A549 (cell line): ENCODE data around the gene KIF18A. TPM values are rescaled to one million over a fixed set of nuclear protein-coding genes. Genes with fewer than 3 reads are reported as not detected.

Source experiments
- ATAC-seq, 2 experiments: fragments of 200-7000 bp in 1 of 2; fragments of >200 bp in 1 of 2; cut with Nextera tagmentation in 1 of 2; cut with Tn5 transposase in 1 of 2; 3 replicates each; pipeline versions ENCODE4 v1.8.0 to v1.9.1; 2018 to 2020; ENCODE audit warnings: mild to moderate bottlenecking in 1 of 2, moderate library complexity in 1 of 2
- CTCF ChIA-PET: fragments of 300-600 bp; sonication (Branson Sonifier 250); formaldehyde crosslinking; extraction: SDS; loops from one replicate; lab custom pipeline; 2021; ENCODE audit warnings: antibody characterized with exemption, inconsistent platforms; lab: Yijun Ruan, JAX
- POLR2A ChIA-PET: fragments of 350-600 bp; formaldehyde crosslinking; extraction: SDS; loops from one replicate; lab custom pipeline; 2021; ENCODE audit warnings: antibody characterized with exemption, inconsistent platforms; lab: Yijun Ruan, JAX
- DNase-seq, 2 experiments: peaks; one replicate each; pipeline versions ENCODE4 v3.0.0 to v3.0.0-alpha.2; 2011 to 2016; ENCODE audit warnings: low read depth in 1 of 2, low spot score in 1 of 2
- FAIRE-seq: peaks from 2 replicates; lab custom pipeline; 2011; peaks lifted over from hg19 to GRCh38; lab: Jason Lieb, UNC
- H3K27ac ChIP-seq, 2 experiments: fragments of >200 bp; sonication (Bioruptor Twin); formaldehyde crosslinking; 3 replicates each; pipeline ENCODE4 v1.5.1; 2016 to 2017
- H3K4me1 ChIP-seq: fragments of >200 bp; sonication (Bioruptor Twin); formaldehyde crosslinking; 3 replicates; pipeline ENCODE4 v1.6.1; 2016
- H3K4me2 ChIP-seq: fragments of >200 bp; sonication (Bioruptor Twin); formaldehyde crosslinking; 3 replicates; pipeline ENCODE4 v1.6.1; 2016
- H3K4me3 ChIP-seq: fragments of >200 bp; sonication (Bioruptor Twin); formaldehyde crosslinking; 3 replicates; pipeline ENCODE4 v1.5.1; 2016
- H3K9me3 ChIP-seq: fragments of >200 bp; sonication (Bioruptor Twin); formaldehyde crosslinking; 3 replicates; pipeline ENCODE4 v1.6.1; 2016
- ATOH8 ChIP-seq: fragments of 250-450 bp; sonication (Bioruptor Pico); IDR thresholded peaks from 2 replicates; pipeline ENCODE4 v1.5.0; 2020; ENCODE audit warnings: low read depth, mild to moderate bottlenecking, moderate library complexity
- BHLHE40 ChIP-seq: IDR thresholded peaks from 2 replicates; pipeline ENCODE4 v1.6.1; 2012; ENCODE audit warnings: low read depth, low read length, inconsistent platforms
- CBX2 ChIP-seq: fragments of 200-600 bp; sonication (generic); IDR thresholded peaks from 2 replicates; pipeline ENCODE4 v1.6.1; 2016; ENCODE audit warnings: low read depth, mild to moderate bottlenecking, borderline replicate concordance
- CBX8 ChIP-seq: fragments of 200-600 bp; sonication (generic); IDR thresholded peaks from 2 replicates; pipeline ENCODE4 v1.6.1; 2016
- CEBPB ChIP-seq, 2 experiments: fragments of >200 bp in 1 of 2; sonication (Bioruptor Twin) in 1 of 2; formaldehyde crosslinking in 1 of 2; IDR thresholded peaks; 2 replicates each; pipeline ENCODE4 v1.6.1; 2012 to 2016
- CTCF ChIP-seq: fragments of >200 bp; sonication (Bioruptor Twin); formaldehyde crosslinking; IDR thresholded peaks from 3 replicates; pipeline ENCODE4 v1.5.1; 2016
- EHF ChIP-seq: fragments of 250-450 bp; sonication (Bioruptor Pico); IDR thresholded peaks from 2 replicates; pipeline ENCODE4 v1.5.0; 2020; ENCODE audit warnings: mild to moderate bottlenecking
- EHMT2 ChIP-seq: fragments of 200-600 bp; sonication (generic); IDR thresholded peaks from 2 replicates; pipeline ENCODE4 v1.6.1; 2016; ENCODE audit warnings: antibody characterized with exemption, low read depth, mild to moderate bottlenecking, moderate library complexity
- ESRRA ChIP-seq: fragments of 150-350 bp; IDR thresholded peaks from 2 replicates; pipeline ENCODE4 v1.6.1; 2014; ENCODE audit warnings: mild to moderate bottlenecking, low read length, borderline replicate concordance
- FOSB ChIP-seq: fragments of 250-450 bp; sonication (Bioruptor Pico); IDR thresholded peaks from 2 replicates; pipeline ENCODE4 v1.5.0; 2020; ENCODE audit warnings: mild to moderate bottlenecking, moderate library complexity
- FOSL2 ChIP-seq, 2 experiments: fragments of 450-650 bp in 1 of 2; fragments of >200 bp in 1 of 2; sonication (Bioruptor Twin) in 1 of 2; formaldehyde crosslinking; IDR thresholded peaks; 2 replicates each; pipeline versions ENCODE4 v1.5.0 to v1.6.1; 2016 to 2020; ENCODE audit warnings: mild to moderate bottlenecking in 1 of 2, moderate library complexity in 1 of 2
- GATA3 ChIP-seq: IDR thresholded peaks from 2 replicates; pipeline ENCODE4 v1.6.1; 2012; ENCODE audit warnings: borderline replicate concordance
- HEYL ChIP-seq: fragments of 250-450 bp; sonication (Bioruptor Pico); IDR thresholded peaks from 2 replicates; pipeline ENCODE4 v1.8.0; 2021; ENCODE audit warnings: mild to moderate bottlenecking, moderate library complexity
- HOXA7 ChIP-seq: fragments of 250-450 bp; sonication (Bioruptor Pico); IDR thresholded peaks from 2 replicates; pipeline ENCODE4 v1.5.0; 2020; ENCODE audit warnings: mild to moderate bottlenecking, moderate library complexity
- HOXB13 ChIP-seq: fragments of 250-450 bp; sonication (Bioruptor Pico); IDR thresholded peaks from 2 replicates; pipeline ENCODE4 v1.5.0; 2020; ENCODE audit warnings: low read depth, mild to moderate bottlenecking, moderate library complexity
- HOXB5 ChIP-seq: fragments of 250-450 bp; sonication (Bioruptor Pico); IDR thresholded peaks from 2 replicates; pipeline ENCODE4 v1.5.0; 2020; ENCODE audit warnings: mild to moderate bottlenecking, moderate library complexity
- JUN ChIP-seq, 2 experiments: fragments of >200 bp; sonication (Bioruptor Twin); formaldehyde crosslinking; IDR thresholded peaks; 2 replicates in 1 of 2; 3 replicates in 1 of 2; pipeline ENCODE4 v1.6.1; 2016 to 2017
- JUNB ChIP-seq: fragments of >200 bp; sonication (Bioruptor Twin); formaldehyde crosslinking; IDR thresholded peaks from 2 replicates; pipeline ENCODE4 v1.6.1; 2016
- KDM1A ChIP-seq: fragments of 200-600 bp; sonication (generic); IDR thresholded peaks from 2 replicates; pipeline ENCODE4 v1.6.1; 2016; ENCODE audit warnings: low read depth, mild to moderate bottlenecking
- MYC ChIP-seq: IDR thresholded peaks from 2 replicates; pipeline ENCODE4 v1.6.1; 2012; ENCODE audit warnings: mild to moderate bottlenecking, inconsistent platforms, low read length, improper control_type of control experiment, borderline replicate concordance
- NFE2L2 ChIP-seq: fragments of 150-350 bp; conservative IDR thresholded peaks from 2 replicates; pipeline ENCODE4 v1.6.1; 2014; ENCODE audit warnings: low read length
- NR3C1 ChIP-seq: fragments of >200 bp; sonication (Bioruptor Twin); formaldehyde crosslinking; IDR thresholded peaks from 3 replicates; pipeline ENCODE4 v1.6.1; 2017
- PBX3 ChIP-seq: IDR thresholded peaks from 2 replicates; pipeline ENCODE4 v1.6.1; 2012
- POLR2AphosphoS2 ChIP-seq: conservative IDR thresholded peaks from 2 replicates; pipeline ENCODE4 v1.6.1; 2012; ENCODE audit warnings: low read length, improper control_type of control experiment, inconsistent platforms
- RAD21 ChIP-seq, 2 experiments: fragments of >200 bp in 1 of 2; sonication (Bioruptor Twin) in 1 of 2; formaldehyde crosslinking in 1 of 2; IDR thresholded peaks in 1 of 2; conservative IDR thresholded peaks in 1 of 2; 2 replicates in 1 of 2; 3 replicates in 1 of 2; pipeline ENCODE4 v1.6.1; 2012 to 2018; ENCODE audit warnings: inconsistent platforms in 1 of 2
- RARB ChIP-seq: fragments of 250-450 bp; sonication (Bioruptor Pico); IDR thresholded peaks from 2 replicates; pipeline ENCODE4 v1.8.0; 2021; ENCODE audit warnings: mild to moderate bottlenecking, moderate library complexity
- RNF2 ChIP-seq: fragments of 200-600 bp; sonication (generic); IDR thresholded peaks from 2 replicates; pipeline ENCODE4 v1.6.1; 2016; ENCODE audit warnings: low read depth, mild to moderate bottlenecking, antibody characterized with exemption, moderate library complexity, borderline replicate concordance
- SMC3 ChIP-seq: fragments of >200 bp; sonication (Bioruptor Twin); formaldehyde crosslinking; IDR thresholded peaks from 3 replicates; pipeline ENCODE4 v1.6.1; 2018; ENCODE audit warnings: inconsistent platforms
- TFCP2L1 ChIP-seq: fragments of 250-450 bp; sonication (Bioruptor Pico); IDR thresholded peaks from 2 replicates; pipeline ENCODE4 v1.5.0; 2021; ENCODE audit warnings: mild to moderate bottlenecking
- TP53 ChIP-seq: fragments of 250-450 bp; sonication (Bioruptor Pico); IDR thresholded peaks from 2 replicates; pipeline ENCODE4 v1.5.0; 2021; ENCODE audit warnings: mild to moderate bottlenecking, moderate library complexity
- ZNF302 ChIP-seq: fragments of 250-450 bp; sonication (Bioruptor Pico); IDR thresholded peaks from 2 replicates; pipeline ENCODE4 v1.9.0; 2021; ENCODE audit warnings: inconsistent platforms, mild to moderate bottlenecking, moderate library complexity
- WGBS: methylation state at CpG from one replicate; pipeline ENCODE4 v1.1.6; 2017; ENCODE audit errors: missing lambda C conversion rate; 5-methylcytosine and 5-hydroxymethylcytosine counted together
- polyA plus RNA-seq, 4 experiments: library from polyadenylated mRNA; depleted of rRNA in 3 of 4; stranded (reverse); fragments of >200 nt; fragmentation: RNase III in 1 of 4; extraction: RNeasy Plus Mini Kit Qiagen cat#74134 plus additional on column Dnase treatment in 1 of 4; gene quantifications; 2 replicates in 3 of 4; 3 replicates in 1 of 4; pipeline ENCODE4 v1.2.3, GENCODE V29; 2011 to 2017

The KIF18A gene
- polyA plus RNA-seq, 2 of the 4 experiments (the other 2 are of a cell fraction), result 24.8 to 47.2 TPM

DNA sequence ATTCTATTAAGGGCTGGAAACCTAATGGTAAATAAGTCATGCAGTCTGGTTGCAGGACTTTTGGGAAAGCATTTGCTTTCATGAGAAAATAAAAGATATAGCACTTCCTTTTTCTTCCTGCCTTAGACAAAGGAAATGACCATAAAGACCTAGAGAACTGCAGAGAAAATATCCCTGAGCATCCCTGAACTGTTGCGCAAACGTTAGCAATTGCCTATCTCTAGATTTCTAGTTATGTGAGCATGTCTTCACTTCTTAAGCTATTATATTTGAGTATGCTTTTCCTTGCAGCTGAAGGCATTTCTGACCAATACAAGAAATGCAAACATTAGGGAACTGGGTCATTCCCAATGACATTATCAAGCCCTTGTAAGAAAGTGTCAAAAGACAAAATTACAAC lies 110.6 kb downstream of the KIF18A start:
- 0 out of 6 replicates have a peak overlapping the region, but pooled peaks of 1 of the 2 experiments have one; percentile 8 for H3K27ac ChIP-seq
- CTCF ChIA-PET, result no interaction called here
- POLR2A ChIA-PET, result no interaction called here
- DNase-seq, result no peak
- no peak overlapping the region for H3K4me2 ChIP-seq
- TF ChIP-seq NFE2L2 (no peak), CEBPB (IDR thresholded peaks at IDR 0.05) (peak; percentile 33 to 72; a peak in 3 of 4 replicates)
- FAIRE-seq, result no peak
- ATAC-seq, result no peak
- 83% methylated on average over 2 of the region's 2 CpGs for WGBS
- peaks cover 11% of the 10 kb centered on the region for H3K9me3 ChIP-seq
- peaks cover 20% of the 10 kb centered on the region for H3K4me1 ChIP-seq
- H3K4me3 ChIP-seq, result no peak overlapping the region

GRCh38 chr11:27996066-27996465 lies 111.9 kb downstream of the KIF18A start:
- CTCF ChIA-PET, result no interaction called here
- no peak for ATAC-seq
- TF ChIP-seq CTCF (no peak), RARB (CRISPR knock-in tag) (no peak), NR3C1 (no peak), PBX3 (no peak), CBX8 (no peak), RNF2 (no peak), BHLHE40 (no peak), ZNF302 (CRISPR knock-in tag) (no peak), ESRRA (no peak), ATOH8 (CRISPR knock-in tag) (no peak), TP53 (CRISPR knock-in tag) (no peak), KDM1A (no peak), CEBPB (IDR thresholded peaks at IDR 0.05) (no peak), HOXB13 (CRISPR knock-in tag) (no peak), CBX2 (no peak), FOSL2 (IDR thresholded peaks at IDR 0.05) (no peak), FOSL2 (CRISPR knock-in tag; IDR thresholded peaks at IDR 0.05) (no peak), EHMT2 (no peak), SMC3 (no peak), JUNB (no peak)
- TF ChIP-seq, all 56 proteins: peak for 0
- no peak overlapping the region for H3K4me3 ChIP-seq
- POLR2A ChIA-PET, result no interaction called here
- peak overlapping the region; percentile 67; the same call in 2 of the 3 replicates for H3K4me2 ChIP-seq
- DNase-seq, result no peak
- FAIRE-seq, result no peak
- 89% methylated on average over 2 of the region's 2 CpGs for WGBS
- no peaks in the 10 kb centered on the region; the same call in 2 of the 3 replicates for H3K9me3 ChIP-seq
- H3K27ac ChIP-seq, result peak overlapping the region; percentile 49 to 50; a peak in 3 of 6 replicates
- peaks cover 20% of the 10 kb centered on the region for H3K4me1 ChIP-seq

GRCh38 chr11:27995083-27995482 lies 112.9 kb downstream of the KIF18A start:
- WGBS, result 14% methylated on average over 3 of the region's 3 CpGs
- Histone ChIP-seq H3K4me3 (no peak overlapping the region), H3K4me2 (peak overlapping the region; percentile 67), H3K27ac (peak overlapping the region; percentile 49 to 68), H3K4me1 (peaks cover 20% of the 10 kb centered on the region), H3K9me3 (no peaks in the 10 kb centered on the region)
- peak; percentile 78 for FAIRE-seq
- ChIA-PET CTCF (interaction anchor here (1.1 to 1.7 kb wide), 2 partner anchors 11 to 277 kb away, joined by 3 to 4 read pairs; no protein-coding TSS in a partner anchor), POLR2A (no interaction called here)
- peak in 1 of 2 experiments; percentile 68 for DNase-seq
- ATAC-seq, result peak; percentile 64 to 84; a peak in 4 of 6 replicates
- TF ChIP-seq FOSB (CRISPR knock-in tag) (no peak), JUN (IDR thresholded peaks at IDR 0.05) (peak; percentile 64 to 84; a peak in 3 of 5 replicates), FOSL2 (IDR thresholded peaks at IDR 0.05) (peak; percentile 91), FOSL2 (CRISPR knock-in tag; IDR thresholded peaks at IDR 0.05) (peak; percentile 96), CEBPB (IDR thresholded peaks at IDR 0.05) (peak; percentile 93 to 97), GATA3 (peak; percentile 91), TP53 (CRISPR knock-in tag) (no peak), EHMT2 (no peak), POLR2AphosphoS2 (no peak), TFCP2L1 (CRISPR knock-in tag) (no peak), PBX3 (no peak), EHF (CRISPR knock-in tag) (no peak), RAD21 (conservative IDR thresholded peaks at IDR 0.05 in 1 of 2, IDR thresholded peaks at IDR 0.05 in 1 of 2) (peak in 1 of 2 experiments; percentile 46; a peak in 2 of 5 replicates), HOXA7 (CRISPR knock-in tag) (no peak), JUNB (peak; percentile 92), HEYL (no peak), HOXB5 (CRISPR knock-in tag) (0 out of 2 replicates have a peak, but pooled peaks have one; percentile 56), MYC (no peak)
